Measurements from ENCODE around the gene GPX4.

GRCh38 chr19:1147934-1148549 is 44.2 kb downstream of the GPX4 start:
- TF ChIP-seq REST (IDR thresholded peaks at IDR 0.05; ENCODE audit: insufficient read depth in 1 of 2, low read depth in 2 of 2, low read length in 2 of 2) (no peak), POLR2AphosphoS5 (IDR thresholded peaks at IDR 0.05; ENCODE audit: low read depth, low read length) (no peak), TAF1 (IDR thresholded peaks at IDR 0.05; ENCODE audit: borderline replicate concordance, insufficient read depth, low read length) (no peak), SIN3A (IDR thresholded peaks at IDR 0.05; ENCODE audit: borderline replicate concordance, insufficient read depth, low read length) (no peak), FOXP2 (optimal IDR thresholded peaks at IDR 0.05; ENCODE audit: borderline replicate concordance, extremely low read depth, extremely low read length, insufficient read depth) (no peak)
